Cardiac fibroblast (primary cell): ENCODE measurements around the gene CEACAM6.
"Not testable (repeated sequence)": the region's sequence is repeated elsewhere in the genome, so short reads cannot be mapped to it uniquely, and the experiment has no call there.

Source experiments
- DNase-seq, 2 donors: peaks; one replicate each; pipeline versions ENCODE4 v3.0.0 to v3.0.0-alpha.2; 2010; ENCODE audit warnings: low read depth in 2 of 2
- H3K4me3 ChIP-seq, 2 donors: replicated peaks in 1 of 2; 1 replicate in 1 of 2; 2 replicates in 1 of 2; pipeline ENCODE4 v1.5.1; 2011; ENCODE audit warnings: low read depth in 2 of 2, low read length in 2 of 2, mild to moderate bottlenecking in 2 of 2, moderate library complexity in 1 of 2
- TF ChIP-seq, protein P1 (sequence below): IDR thresholded peaks from one replicate; pipeline ENCODE4 v1.5.1; 2011; ENCODE audit warnings: low read depth, mild to moderate bottlenecking, low read length, inconsistent platforms

Gene CEACAM6

DNA sequence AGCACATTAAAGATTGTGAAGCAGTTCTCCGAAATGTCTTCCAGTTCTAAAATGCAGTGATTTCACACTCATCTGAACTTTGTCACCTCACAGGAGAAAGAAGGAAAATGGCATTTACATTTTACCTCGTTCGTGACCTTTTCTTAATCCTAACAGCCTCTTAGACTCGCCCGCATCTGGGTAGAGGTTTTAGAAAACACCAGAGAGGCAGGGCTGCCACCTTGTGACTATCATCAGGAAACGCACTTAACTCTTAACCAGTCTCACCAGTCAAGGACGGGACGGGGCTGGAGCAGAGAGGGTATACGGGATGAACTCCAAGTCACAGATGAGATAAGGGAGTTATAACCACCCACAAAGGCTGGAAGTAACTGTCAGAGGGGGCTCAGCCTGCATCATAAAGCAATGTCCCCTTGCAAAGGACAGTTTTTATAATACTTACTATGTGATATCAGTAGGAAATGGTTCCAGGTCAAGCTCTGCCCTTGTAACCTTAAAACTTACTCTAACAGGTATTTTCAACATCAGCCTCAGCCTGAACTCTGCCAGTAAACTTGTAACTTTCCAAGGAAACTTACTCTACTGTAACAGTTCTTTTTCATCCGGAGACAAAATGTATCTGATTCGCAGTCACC is 8.6 kb upstream of the CEACAM6 start:
- TF ChIP-seq, protein P1, sequence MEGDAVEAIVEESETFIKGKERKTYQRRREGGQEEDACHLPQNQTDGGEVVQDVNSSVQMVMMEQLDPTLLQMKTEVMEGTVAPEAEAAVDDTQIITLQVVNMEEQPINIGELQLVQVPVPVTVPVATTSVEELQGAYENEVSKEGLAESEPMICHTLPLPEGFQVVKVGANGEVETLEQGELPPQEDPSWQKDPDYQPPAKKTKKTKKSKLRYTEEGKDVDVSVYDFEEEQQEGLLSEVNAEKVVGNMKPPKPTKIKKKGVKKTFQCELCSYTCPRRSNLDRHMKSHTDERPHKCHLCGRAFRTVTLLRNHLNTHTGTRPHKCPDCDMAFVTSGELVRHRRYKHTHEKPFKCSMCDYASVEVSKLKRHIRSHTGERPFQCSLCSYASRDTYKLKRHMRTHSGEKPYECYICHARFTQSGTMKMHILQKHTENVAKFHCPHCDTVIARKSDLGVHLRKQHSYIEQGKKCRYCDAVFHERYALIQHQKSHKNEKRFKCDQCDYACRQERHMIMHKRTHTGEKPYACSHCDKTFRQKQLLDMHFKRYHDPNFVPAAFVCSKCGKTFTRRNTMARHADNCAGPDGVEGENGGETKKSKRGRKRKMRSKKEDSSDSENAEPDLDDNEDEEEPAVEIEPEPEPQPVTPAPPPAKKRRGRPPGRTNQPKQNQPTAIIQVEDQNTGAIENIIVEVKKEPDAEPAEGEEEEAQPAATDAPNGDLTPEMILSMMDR: peak; percentile 61
- H3K4me3 ChIP-seq: no peak overlapping the region
- peak; percentile 59 to 71 for DNase-seq

DNA sequence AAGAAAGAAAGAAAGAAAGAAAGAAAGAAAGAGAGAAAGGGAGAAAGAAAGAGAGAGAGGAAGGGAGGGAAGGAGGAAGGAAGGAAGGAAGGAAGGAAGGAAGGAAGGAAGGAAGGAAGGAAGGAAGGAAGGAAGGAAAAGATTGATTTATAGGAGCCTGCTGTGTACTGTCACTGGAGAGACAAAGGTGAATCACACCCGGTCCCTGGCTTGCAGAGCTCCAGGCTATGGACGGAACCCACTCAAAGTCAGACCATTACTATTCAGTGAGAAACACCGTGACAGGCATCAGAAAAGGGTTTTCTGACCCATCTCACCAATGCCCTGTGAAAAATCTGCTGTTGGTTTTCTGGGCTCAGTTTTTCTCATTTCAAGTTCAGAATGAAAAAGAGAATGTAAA is 7.3 kb upstream of the CEACAM6 start:
- TF ChIP-seq, protein P1: no peak
- DNase-seq: no peak
- no peak overlapping the region for H3K4me3 ChIP-seq

DNA sequence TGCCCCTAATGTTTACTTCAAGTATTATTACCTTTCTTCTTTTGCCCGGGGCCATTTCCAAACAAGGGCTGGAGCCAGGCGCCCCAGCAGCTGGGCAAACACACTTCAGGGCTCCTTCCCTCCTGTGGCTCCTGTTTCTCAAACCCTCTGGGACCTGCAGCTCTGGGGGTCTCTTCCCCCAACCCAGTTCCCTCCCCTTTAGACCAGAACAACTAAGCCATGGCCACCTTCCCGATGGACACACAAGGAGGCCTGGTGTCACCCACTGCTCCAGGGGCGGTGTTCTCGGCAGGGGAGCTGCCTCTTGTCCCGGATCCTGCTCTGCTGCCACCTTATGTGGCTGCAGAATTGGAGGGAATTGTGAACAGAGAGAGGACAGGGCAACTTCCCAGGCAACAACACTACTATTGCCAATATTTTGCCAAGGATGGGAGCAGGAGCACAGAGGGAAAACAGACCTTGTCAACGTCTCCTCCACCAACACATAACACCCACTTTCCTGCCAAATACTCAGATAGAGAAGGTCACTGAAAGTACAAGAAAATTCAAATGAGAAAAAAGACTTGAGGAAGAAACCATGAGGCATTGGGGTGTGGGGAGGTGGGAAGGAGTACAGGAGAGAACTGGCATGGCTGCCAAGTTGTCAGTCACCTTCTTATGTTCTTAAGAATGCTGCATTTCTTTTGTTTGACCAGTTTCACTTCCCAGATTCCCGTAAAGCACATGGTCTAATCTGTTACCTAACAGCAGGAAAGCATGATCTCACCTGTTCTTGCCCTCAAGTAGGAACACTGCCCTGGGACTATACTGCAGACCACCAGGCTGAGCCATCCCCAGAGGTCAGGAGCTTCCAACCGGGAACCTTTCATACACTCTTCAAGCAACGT is 4.8 kb upstream of the CEACAM6 start:
- DNase-seq: peak in 1 of 2 donors; percentile 4
- not testable (repeated sequence) for H3K4me3 ChIP-seq

DNA sequence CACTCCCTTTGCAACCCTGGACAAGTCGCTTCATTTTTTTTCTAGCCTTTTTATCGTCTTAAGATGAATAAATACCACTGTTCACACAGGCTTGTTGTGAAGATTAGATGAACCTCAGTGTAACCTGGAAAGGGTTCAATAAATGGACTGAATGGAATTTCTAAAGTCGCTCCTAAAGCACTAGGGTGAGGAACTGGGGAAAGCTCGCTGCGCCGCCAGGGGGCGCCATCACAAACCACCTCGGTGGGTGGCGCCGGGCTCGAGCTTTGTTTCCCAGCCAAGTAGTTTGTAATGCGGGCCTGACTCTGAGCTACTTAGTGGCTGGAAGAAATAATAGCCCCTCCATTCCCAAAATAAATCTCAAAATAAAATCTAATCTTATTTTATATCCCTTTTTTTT is 2.2 kb upstream of the CEACAM6 start:
- TF ChIP-seq, protein P1: peak; percentile 80

DNA sequence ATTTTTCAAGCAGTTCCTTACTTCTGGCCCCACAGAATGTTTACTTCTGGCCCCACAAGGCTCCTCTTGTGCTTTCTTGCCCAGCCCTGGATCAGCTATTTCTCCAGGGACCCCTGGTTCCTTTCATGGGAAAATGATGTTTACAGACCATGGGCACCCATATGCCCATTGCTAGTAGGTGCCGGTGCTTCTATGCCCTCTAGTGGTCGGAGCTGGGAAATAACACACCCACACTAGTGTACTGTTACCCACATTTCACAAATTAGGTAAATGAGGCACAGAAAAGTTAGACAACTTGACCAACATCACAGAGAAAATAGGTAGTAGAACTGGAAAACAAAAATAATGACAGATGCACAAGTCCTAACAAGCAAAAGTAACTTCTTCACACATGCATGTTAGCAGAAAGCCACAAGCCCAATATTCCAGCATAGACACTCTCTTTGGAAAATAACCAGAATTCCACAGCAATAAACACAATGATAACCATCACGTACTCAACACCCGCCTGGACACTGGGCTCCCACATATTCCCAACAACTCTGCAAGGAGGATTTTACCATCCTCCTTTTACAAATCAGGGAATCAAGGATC is 1.3 kb upstream of the CEACAM6 start:
- DNase-seq: peak; percentile 28 to 48
- TF ChIP-seq, protein P1: peak; percentile 68
- H3K4me3 ChIP-seq: no peak overlapping the region

More for the DNA sequence above, 2.2 kb upstream of the CEACAM6 start:
- H3K4me3 ChIP-seq: no peak overlapping the region
- DNase-seq: peak; percentile 18 to 43

DNA sequence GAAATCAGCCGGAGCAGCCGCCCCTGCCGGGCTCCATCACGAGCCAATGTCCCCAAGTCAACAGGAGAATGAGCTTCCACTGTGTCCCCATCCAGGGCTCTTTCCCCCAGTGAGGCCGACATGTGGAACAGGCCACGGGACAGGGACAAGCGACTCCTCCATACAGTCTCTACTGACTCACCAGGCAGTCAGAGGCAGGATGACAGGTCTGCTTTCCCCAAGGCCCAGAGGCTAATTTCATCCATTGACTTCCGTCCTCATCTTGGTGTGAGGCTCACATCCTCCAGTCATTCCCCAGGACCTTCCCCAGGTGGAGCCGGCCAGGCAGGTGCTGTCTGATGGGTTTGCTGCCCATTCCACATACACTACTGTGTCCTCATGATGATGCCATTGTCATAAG is 3.5 kb downstream of the CEACAM6 start:
- no peak overlapping the region for H3K4me3 ChIP-seq
- TF ChIP-seq, protein P1: no peak
- DNase-seq: no peak

DNA sequence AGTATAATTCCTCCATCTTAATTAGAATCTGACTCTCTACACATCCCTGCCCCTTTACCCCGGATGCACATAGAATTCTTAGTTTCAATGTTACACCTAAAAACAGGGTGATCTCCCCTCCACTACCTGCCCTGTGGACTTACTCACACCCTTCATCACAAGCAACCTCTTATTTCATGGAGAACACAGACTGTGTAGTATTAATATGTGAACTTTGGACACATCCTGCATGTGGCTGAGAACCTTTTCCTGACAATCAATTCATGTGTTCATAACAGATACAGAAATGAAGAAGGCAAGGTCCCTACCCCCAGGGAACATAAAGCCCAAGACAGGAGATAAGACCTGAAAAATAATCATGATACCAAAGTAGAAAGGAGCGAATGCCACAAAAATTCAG is 11.8 kb downstream of the CEACAM6 start:
- no peak for DNase-seq
- H3K4me3 ChIP-seq: no peak overlapping the region
- TF ChIP-seq, protein P1: no peak

DNA sequence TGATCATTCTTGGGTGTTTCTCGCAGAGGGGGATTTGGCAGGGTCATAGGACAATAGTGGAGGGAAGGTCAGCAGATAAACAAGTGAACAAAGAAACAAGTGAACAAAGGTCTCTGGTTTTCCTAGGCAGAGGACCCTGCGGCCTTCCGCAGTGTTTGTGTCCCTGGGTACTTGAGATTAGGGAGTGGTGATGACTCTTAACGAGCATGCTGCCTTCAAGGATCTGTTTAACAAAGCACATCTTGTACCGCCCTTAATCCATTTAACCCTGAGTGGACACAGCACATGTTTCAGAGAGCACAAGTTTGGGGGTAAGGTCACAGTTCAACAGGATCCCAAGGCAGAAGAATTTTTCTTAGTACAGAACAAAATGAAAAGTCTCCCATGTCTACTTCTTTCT is 12.8 kb downstream of the CEACAM6 start:
- DNase-seq, H3K4me3 ChIP-seq: not testable (repeated sequence)
